ENCODE data around the gene CADM4.
"Not testable (repeated sequence)": the region's sequence is repeated elsewhere in the genome, so short reads cannot be mapped to it uniquely, and the experiment has no call there.

The CADM4 gene, protein sequence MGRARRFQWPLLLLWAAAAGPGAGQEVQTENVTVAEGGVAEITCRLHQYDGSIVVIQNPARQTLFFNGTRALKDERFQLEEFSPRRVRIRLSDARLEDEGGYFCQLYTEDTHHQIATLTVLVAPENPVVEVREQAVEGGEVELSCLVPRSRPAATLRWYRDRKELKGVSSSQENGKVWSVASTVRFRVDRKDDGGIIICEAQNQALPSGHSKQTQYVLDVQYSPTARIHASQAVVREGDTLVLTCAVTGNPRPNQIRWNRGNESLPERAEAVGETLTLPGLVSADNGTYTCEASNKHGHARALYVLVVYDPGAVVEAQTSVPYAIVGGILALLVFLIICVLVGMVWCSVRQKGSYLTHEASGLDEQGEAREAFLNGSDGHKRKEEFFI

DNA sequence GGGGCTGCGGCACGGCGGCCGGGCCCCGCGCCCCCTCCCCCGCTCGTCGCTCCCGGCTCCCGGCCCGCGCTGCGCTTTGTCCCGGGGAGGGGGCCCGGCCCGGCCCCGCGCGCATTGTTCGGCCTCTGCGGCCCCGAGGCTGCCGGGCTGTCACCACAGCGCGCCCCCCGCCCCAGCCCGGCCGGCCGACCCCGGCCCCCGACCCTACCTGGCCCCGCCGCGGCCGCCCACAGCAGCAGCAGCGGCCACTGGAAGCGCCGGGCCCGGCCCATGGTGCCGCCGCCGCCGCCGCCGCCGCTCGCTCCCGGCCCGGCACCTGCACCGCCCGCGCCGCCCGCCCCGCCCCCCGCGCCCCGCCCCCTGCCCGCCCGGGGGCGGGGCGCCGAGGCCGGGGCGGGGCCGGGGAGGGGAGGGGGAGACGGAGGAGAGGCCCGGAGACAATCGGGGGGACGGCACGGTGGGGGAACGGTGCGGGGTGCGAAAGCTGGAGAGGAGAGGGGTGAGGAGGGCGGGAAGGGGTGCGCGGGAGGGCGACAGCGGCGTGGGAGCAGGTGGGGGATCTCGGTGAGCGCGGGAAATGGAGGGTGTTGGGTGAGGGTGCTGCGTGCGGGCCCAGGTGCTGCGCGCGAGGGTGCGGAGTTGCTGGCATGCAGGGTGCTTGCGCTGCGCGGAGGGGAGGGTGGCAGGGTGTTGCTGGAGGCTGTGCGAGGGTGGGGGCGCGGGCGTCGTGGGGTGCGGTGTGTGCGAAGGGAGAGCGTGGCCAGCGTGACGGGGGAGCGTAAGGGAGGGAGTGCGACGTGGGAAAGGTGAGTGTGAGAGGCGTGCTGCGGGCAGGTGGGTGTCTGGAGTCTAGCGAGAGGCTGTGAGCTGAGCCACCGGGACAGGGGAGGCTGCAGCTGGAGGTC lies at the start of gene CADM4:
Gene CADM4, minus strand, starts transcription at position 332 of the 905 bp plus-strand sequence. Its CDS starts 60 bp downstream, at position 272.
- in situ Hi-C loops (cut with MboI; ENCODE audit: low sequenced_read_pairs), result no loop called here

DNA sequence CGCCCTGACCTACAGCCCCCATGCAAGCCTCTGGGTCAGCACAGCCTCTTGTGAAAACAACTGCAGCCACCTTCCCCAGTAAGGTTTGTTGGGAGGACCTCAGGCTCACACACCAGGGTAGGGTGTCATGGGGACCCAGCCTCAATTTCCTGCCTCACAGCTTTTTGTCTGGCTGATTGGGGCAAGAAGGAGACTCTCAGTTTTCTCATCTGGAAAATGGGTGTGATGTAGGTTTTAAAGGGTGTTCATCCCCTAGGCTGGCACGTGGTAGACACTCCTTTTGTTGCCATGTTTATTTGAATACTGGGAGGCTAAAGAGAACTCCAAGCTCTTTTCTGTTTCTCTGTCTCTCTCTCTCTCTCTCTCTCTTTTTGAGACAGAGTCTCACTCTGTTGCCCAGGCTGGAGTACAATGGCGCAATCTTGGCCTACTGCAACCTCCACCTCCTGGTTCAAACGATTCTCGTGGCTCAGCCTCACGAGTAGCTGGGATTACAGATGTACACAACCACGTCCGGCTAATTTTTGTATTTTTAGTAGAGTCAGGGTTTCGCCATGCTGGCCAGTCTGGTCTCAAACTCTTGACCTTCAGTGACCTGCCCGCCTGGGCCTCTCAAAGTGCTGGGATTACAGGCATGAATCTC lies 48.5 kb upstream of the CADM4 start:
- in situ Hi-C loops (cut with MboI; ENCODE audit: low sequenced_read_pairs), result no loop called here

DNA sequence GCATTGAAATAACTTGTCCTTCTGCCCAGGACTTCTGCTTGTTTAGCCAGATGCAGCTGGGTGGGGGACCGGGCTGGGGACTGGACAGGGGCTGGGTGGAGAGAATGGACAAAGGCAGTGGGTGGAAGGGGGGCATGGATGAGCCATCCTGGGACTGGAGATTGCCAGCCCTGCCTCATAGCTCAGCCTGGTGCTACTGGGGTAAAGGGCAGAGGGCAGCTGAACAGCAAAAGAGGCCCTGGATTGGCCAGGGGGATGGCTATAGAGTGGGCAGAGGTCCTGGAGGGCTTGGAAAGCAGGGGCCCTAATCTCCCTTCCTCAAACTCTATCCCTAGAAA lies 48.0 kb upstream of the CADM4 start:
- in situ Hi-C loops (cut with MboI; ENCODE audit: low sequenced_read_pairs), result no loop called here

DNA sequence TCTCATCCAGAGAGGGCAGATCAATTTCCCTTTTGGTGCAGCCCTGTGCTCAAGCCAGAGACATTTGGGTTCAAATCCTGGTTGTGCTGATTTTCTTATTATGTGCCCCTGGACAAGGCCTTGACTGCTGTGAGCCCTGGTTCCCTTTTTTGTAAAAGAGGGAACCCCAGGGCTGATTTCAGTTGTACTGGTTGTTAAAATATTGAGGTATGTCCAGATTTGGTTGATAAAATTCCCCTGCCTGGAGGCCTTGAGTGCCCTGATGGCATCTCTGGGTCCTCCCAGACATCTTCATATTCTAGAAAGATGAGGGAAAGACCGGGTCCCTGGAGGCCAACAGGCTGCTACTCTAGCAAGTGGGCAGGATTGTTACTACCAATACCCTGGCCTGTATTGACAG lies 44.7 kb upstream of the CADM4 start:
- in situ Hi-C loops (cut with MboI; ENCODE audit: low sequenced_read_pairs), result no loop called here

DNA sequence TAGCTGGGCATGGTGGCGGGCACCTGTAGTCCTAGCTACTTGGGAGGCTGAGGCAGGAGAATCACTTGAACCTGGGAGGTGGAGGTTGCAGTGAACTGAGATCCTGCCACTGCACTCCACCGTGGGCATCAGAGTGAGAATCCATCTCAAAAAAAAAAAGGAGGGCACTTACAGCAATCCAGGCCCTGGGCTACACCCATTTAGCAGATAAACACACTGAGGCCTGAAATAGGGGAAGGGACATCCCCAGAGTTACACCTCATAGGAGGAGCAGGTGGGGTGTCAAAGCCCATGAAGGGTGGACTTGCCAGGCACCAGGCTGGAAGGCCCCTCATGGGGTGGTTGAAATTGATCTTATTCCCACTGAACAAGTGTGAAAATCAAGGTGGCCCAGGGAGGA lies 44.3 kb upstream of the CADM4 start:
- in situ Hi-C loops (cut with MboI; ENCODE audit: low sequenced_read_pairs), result no loop called here

DNA sequence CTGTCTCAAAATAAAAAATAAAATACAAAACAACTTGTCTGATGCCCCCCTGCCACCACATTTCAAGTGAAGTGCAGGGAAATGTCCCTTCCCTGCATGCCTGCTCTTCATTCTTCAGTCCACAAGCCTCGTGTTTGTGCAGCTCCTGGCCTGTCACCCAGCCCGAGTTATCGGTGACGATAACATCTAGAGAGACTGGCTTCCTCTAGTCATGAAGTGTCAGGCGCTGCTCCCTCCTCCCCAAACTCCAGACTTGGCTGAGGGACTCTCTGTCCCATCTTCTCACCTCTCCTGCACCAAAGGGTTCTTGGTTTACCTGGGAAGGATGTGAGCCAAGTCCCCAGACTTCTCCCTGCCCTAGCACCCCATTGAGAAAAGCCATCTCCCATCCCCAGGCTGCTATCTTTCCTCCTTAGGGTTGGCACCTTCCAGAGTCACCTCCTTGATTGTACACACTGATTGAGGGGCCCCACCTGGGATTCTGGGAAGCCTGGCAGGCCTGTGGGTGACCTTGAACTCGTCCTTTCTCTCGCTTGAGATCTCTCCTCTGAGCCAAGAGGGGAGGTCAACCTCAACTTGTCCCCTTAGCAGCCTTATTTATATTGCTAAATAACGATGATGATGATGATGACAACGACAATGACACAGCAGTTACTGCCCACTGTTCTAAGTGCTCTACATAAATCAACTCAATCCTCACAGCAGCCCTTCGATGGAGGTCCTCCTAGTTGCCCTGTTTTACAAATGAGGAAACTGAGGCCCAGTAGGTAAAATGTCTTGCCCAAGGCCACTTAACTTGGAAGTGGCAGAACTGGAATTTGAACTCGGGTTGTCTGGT lies 43.4 kb upstream of the CADM4 start:
- in situ Hi-C loops (cut with MboI; ENCODE audit: low sequenced_read_pairs), result no loop called here

DNA sequence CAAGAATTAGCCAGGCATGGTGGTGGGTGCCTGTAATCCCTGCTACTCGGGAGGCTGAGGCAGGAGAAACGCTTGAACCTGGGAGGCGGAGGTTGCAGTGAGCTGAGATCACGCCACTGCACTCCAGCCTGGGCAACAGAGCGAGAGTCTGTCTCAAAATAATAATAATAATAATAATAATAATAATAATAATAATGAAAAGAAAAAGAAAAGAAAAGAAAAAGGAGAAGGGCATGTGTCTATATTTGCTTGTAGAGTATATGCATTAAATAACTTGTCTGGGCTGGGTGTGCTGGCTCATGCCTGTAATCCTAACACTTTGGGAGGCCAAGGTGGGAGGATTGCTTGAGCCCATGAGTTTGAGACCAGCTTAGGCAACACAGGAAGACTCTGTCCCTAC lies 42.6 kb upstream of the CADM4 start:
- in situ Hi-C loops (cut with MboI; ENCODE audit: low sequenced_read_pairs), result not testable (repeated sequence)

DNA sequence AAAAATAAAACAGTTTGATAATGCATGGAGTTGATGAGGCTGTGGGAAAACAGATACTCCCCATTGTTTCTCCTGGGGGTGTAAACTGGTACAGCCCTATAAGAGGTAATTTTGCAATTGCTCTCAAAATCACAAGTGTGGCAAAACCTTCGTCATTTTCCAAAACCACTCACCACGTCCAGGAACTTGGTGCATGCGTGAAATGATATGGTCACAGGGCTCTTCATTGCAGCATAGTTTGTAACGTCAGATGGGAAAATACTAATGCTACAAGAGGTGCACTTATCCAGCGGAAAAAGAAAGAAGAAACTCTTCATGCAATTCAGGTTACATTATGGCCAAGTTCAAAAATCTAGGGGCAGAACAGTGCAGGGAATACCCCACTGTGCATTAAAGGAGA lies 42.2 kb upstream of the CADM4 start:
- in situ Hi-C loops (cut with MboI; ENCODE audit: low sequenced_read_pairs), result no loop called here

DNA sequence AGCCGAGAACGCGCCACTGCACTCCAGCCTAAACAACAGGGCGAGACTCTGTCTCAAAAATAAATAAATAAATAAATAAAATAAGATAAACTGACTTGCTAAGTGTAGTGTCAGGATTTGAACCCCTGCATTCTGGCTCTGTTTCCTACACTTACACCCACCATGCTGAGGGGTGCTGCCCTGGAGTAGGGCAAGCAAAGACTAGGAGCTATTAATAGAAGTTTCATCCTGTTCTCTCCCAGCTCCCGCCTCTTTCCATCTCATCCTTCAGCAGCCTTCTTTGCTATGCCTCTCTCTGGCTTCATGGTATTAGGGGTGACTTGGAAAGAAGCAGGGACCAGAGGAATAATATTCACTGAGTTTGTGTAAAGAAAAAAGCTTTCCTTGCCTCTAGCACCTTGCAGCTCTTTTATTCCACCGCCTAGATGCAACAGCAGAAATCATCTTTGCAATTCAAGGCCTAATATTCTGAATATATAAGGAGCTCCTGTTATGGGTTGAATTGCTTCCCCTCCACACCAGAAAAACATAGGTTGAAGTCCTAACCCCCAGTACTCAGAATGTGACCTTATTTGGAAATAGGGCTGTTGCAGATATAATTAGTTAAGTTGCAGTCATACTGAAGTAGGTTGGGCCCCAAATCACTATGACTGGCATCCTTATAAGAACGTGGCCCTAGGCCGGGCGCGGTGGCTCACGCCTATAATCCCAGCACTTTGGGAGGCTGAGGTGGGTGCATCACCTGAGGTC lies 39.0 kb upstream of the CADM4 start:
- in situ Hi-C loops (cut with MboI; ENCODE audit: low sequenced_read_pairs), result no loop called here

DNA sequence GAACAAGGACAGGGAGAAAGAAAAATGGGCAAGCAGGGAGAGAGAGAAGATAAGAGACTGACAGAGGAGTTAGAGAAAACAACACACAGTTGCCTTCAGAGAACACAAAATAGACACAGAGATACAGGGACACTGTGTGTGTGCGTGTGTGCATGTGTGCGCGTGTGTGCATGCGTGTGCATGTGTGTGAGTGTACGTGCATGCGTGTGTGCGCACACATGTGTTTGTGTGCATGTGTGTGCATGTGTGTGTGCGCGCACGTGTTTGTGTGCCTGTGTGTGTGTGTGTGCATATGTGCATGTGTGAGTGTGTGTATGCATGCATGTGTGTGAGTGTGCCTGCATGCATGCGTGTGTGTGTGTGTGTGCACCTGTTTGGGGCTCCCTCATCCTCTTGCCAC lies 36.3 kb upstream of the CADM4 start:
- in situ Hi-C loops (cut with MboI; ENCODE audit: low sequenced_read_pairs), result no loop called here

DNA sequence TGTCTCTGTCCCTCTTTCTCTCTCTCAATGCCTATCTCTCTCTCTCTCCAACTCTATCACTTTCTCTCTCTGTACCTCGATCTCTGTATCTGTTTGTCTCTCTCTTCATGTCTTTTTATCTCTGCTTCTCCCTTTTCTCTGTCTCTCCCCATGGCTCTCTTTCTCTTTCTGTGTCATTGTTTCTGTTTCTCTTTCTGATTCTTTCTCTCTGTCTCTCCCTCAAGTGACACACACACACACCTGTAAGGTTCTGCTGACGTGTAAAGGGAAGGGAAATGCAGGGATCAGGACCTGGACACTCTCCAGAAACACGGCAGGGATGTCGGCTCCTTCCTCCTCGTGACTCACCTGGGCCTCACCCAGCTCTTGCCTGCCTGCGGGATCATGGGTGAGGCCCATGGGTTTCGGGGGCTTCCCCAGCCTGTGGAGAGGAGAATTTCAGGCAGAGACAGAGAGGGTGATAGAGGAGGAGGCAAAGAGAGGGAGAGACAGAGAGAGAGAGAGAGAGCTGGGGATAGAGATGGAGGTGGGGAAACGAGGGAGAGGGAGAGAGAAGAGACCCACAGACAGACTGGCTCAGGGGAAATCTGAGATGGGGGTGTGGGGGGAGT lies 35.7 kb upstream of the CADM4 start:
- in situ Hi-C loops (cut with MboI; ENCODE audit: low sequenced_read_pairs), result no loop called here

DNA sequence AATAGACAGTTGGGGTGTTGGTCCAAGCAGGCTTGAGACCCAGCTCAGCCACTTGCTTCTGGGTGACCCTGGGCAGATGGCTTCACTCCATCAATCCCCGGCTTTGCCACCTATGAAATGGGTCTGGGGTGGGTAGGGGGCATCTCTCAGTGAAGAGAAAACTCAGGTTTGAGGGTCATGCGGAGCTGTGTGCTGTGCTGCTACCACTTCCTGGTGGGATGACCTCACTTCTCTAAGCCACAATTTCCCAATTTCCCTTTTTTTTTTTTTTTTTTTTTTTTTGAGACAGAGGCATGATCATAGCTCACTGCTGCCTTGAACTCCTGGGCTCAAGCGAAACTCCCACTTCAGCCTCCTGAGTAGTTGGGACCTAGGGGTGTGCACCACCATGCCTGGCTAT lies 34.9 kb upstream of the CADM4 start:
- in situ Hi-C loops (cut with MboI; ENCODE audit: low sequenced_read_pairs), result no loop called here

DNA sequence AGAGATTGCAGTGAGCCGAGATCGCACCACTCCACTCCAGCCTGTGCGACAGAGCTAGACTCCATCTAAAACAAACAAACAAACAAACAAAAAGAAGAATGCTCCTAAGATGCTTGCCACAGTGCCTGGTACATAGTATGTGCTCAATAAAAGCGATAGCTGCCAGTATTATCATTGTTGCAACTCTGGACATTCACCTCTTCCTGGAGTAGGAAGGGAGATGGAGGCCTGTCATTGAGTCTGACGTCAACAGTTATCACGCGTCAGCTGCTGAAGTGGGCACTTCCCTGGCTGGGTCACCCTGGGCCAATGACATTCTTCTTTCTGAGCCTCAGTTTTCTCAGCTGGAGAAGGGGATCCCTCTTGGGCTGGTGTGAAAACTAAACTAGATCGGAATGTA lies 34.5 kb upstream of the CADM4 start:
- in situ Hi-C loops (cut with MboI; ENCODE audit: low sequenced_read_pairs), result no loop called here

DNA sequence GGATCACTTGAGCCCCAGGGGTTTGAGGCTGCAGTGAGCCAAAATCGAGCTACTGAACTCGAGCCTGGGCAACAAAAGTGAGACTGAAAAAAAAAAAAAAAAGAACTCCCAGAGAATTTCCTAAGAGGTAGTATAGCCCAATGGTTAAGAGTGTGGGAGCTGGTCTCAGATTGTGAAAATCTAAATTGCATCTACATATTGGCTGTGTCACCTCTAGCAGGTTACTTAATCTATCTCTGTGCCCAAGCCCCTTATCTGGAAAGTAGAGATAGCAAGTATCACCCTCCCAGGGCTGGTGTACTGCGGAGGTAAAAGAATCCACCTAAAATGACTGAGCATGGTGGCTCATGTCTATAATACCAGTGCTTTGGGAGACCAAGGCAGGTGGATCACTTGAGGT lies 34.0 kb upstream of the CADM4 start:
- in situ Hi-C loops (cut with MboI; ENCODE audit: low sequenced_read_pairs), result no loop called here

DNA sequence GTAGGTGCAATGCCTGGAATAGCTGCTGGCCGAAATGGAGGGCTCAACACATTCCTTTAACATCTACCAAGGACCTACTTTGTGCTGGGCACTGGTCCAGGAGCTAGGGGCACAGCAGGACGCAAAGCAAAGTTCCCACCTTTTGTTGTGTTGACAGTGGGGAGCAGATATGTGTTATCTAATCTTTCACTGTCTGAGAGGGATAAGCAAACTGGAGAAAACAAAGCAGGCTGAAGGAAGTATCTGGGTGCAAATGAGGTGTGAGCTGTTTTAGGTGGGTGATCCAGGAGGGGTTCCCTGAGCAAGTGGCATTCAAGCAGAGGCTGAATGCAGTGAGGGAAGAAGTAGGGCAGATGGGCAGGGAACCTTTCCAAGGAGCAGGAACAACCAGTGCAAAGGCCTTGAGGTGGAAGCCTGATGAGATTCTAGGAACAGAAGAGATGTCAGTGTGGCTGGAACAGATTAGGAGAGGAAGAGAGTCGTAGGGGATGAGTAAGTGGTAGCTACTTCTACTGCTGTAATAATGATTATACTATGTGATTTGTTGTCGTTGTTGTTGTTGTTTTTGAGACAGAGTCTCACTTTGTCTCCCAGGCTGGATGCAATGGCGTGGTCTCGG lies 32.5 kb upstream of the CADM4 start:
- in situ Hi-C loops (cut with MboI; ENCODE audit: low sequenced_read_pairs), result no loop called here

DNA sequence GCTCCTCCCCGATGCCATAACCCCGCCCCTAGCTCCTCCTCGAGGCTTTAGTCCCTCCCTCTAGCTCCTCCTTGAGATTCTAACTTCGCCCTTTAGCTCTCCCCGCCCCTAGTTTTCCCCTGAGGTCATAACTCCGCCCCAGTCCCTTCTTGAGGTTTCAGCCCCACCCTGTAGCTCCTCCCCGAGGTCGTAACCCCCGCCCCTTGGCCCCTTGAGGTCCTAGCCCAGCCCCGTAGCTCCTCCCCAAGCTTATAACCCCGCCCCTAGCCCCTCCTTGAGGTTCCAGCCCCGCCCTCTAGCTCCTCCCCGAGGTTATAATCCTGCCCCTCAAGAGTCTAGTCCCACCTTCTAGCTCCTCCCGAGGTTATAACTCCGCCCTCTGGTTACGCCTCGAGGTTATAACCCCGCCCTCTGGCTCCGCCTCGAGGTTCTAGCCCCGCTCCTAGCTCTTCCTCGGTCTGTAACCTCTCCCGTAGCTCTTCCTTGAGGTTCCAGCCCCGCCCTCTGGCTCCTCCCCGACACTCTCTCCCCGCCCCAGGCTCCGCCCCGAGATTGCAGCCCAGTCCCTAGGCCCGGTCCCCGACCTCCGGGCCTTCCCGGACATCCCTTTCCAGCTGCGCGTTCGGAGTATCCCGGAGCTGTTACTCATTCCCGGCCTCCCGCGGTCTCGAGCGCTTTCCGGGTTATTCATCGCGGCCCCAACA lies 28.9 kb upstream of the CADM4 start:
- in situ Hi-C loops (cut with MboI; ENCODE audit: low sequenced_read_pairs), result no loop called here

DNA sequence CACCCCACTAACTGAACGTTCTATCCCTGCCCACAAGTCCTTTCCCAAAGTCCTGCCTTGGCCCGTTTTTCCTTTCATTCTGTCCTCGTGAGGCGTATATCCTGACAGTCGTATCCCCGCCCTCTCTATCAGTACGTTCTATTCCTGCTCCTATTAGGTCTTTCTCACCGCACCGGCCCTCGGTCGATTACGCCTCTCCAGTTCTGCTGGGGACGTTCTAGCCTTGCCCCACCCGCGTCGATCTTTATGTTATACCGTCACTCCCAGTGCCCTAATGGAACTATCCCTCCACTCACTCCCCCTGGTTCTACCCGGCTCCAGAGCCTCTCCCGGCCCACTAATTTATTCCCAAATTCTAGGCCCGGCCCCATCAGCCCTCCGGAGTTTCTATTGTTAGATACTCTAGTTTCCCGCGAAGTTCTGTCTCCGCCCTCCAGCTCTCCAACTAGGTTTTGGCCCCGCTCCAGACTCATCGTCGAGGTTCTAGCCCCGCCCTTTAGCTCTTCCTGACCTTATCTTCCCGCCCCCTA lies 28.3 kb upstream of the CADM4 start:
- in situ Hi-C loops (cut with MboI; ENCODE audit: low sequenced_read_pairs), result no loop called here

DNA sequence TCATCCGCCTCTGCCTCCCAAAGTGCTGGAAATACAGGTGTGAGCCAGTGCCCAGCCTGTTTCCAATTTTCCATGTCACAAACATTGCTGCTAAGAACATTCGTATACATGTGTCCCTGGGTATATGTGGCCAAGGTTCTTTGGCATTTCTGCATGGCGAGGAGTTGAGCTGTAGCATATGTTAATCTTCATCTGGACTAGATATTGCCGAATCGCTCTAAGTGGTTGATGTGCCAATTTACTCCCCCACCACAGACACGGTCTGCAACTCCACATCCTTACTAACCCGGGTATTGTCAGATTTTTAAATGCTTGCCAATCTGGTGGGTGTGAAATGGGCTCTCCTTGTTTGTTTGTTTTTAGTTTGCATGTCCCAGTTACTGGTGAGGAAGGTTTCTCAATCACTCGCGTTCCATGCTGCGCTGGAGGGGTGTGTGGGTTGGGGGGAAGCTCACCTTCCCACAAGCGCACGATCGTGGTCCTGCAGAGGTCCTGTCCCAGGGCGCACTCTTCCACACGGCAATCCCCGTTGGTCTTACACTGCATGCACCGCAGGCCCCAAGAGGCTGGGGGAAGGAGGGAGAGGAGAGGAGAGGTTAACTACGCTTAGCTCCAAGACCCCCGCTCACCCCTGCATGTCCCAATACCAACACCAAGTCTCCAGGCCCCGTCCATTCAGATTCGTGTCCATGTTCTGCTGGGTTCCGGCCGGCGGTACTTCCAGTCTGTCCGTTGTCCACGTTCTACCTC lies 27.7 kb upstream of the CADM4 start:
- in situ Hi-C loops (cut with MboI; ENCODE audit: low sequenced_read_pairs), result no loop called here

All from HL-60/S4 (cell line).